ENCODE measurements around the gene ABHD2. TPM values are rescaled to one million over a fixed set of nuclear protein-coding genes. Genes with fewer than 3 reads are reported as not detected.

The ABHD2 gene
- total RNA-seq, 1 donor from 2014 or later, result 32.3 TPM

- peak; percentile 87 for TF ChIP-seq CTCF (IDR thresholded peaks at IDR 0.05; ENCODE audit: unreplicated experiment)
- Mint-ChIP-seq H3K4me3 (ENCODE audit: unreplicated experiment) (no peak overlapping the region), H3K27me3 (ENCODE audit: unreplicated experiment) (no peaks in the 10 kb centered on the region), H3K36me3 (ENCODE audit: low read depth, unreplicated experiment) (peaks cover 6% of the 10 kb centered on the region), H3K4me1 (ENCODE audit: unreplicated experiment) (peaks cover 6% of the 10 kb centered on the region), H3K9me3 (ENCODE audit: unreplicated experiment) (no peaks in the 10 kb centered on the region), H3K27ac (ENCODE audit: unreplicated experiment) (no peak overlapping the region)
- peak; percentile 78 for DNase-seq (ENCODE audit: low spot score)
Observed at GRCh38 chr15:89171136-89172072, 83.1 kb downstream of the ABHD2 start.

GRCh38 chr15:89172921-89173320 lies 84.7 kb downstream of the ABHD2 start:
- no peak for TF ChIP-seq CTCF (IDR thresholded peaks at IDR 0.05; ENCODE audit: unreplicated experiment)
- H3K9me3 Mint-ChIP-seq (ENCODE audit: unreplicated experiment), result no peaks in the 10 kb centered on the region
- H3K4me3 Mint-ChIP-seq (ENCODE audit: unreplicated experiment), result no peak overlapping the region
- no peak for DNase-seq (ENCODE audit: low spot score)
- no peaks in the 10 kb centered on the region for H3K27me3 Mint-ChIP-seq (ENCODE audit: unreplicated experiment)
- no peaks in the 10 kb centered on the region for H3K4me1 Mint-ChIP-seq (ENCODE audit: unreplicated experiment)
- H3K27ac Mint-ChIP-seq (ENCODE audit: unreplicated experiment), result no peak overlapping the region
- H3K36me3 Mint-ChIP-seq (ENCODE audit: low read depth, unreplicated experiment), result peaks cover 9% of the 10 kb centered on the region

- H3K27me3 Mint-ChIP-seq (ENCODE audit: unreplicated experiment), result no peaks in the 10 kb centered on the region
- no peak overlapping the region for H3K4me3 Mint-ChIP-seq (ENCODE audit: unreplicated experiment)
- no peaks in the 10 kb centered on the region for H3K4me1 Mint-ChIP-seq (ENCODE audit: unreplicated experiment)
- H3K36me3 Mint-ChIP-seq (ENCODE audit: low read depth, unreplicated experiment), result peaks cover 9% of the 10 kb centered on the region
- no peaks in the 10 kb centered on the region for H3K9me3 Mint-ChIP-seq (ENCODE audit: unreplicated experiment)
- no peak overlapping the region for H3K27ac Mint-ChIP-seq (ENCODE audit: unreplicated experiment)
- no peak for TF ChIP-seq CTCF (IDR thresholded peaks at IDR 0.05; ENCODE audit: unreplicated experiment)
- no peak for DNase-seq (ENCODE audit: low spot score)
Observed at GRCh38 chr15:89174476-89174875, 86.2 kb downstream of the ABHD2 start.

- Mint-ChIP-seq H3K27ac (ENCODE audit: unreplicated experiment) (no peak overlapping the region), H3K27me3 (ENCODE audit: unreplicated experiment) (no peaks in the 10 kb centered on the region), H3K4me1 (ENCODE audit: unreplicated experiment) (no peaks in the 10 kb centered on the region), H3K9me3 (ENCODE audit: unreplicated experiment) (no peaks in the 10 kb centered on the region), H3K4me3 (ENCODE audit: unreplicated experiment) (no peak overlapping the region), H3K36me3 (ENCODE audit: low read depth, unreplicated experiment) (peaks cover 9% of the 10 kb centered on the region)
- DNase-seq (ENCODE audit: low spot score), result no peak
- TF ChIP-seq CTCF (IDR thresholded peaks at IDR 0.05; ENCODE audit: unreplicated experiment), result no peak
Observed at GRCh38 chr15:89175617-89176191, 87.4 kb downstream of the ABHD2 start.

- Mint-ChIP-seq H3K27me3 (ENCODE audit: unreplicated experiment) (no peaks in the 10 kb centered on the region), H3K4me3 (ENCODE audit: unreplicated experiment) (no peak overlapping the region), H3K4me1 (ENCODE audit: unreplicated experiment) (no peaks in the 10 kb centered on the region), H3K9me3 (ENCODE audit: unreplicated experiment) (no peaks in the 10 kb centered on the region), H3K27ac (ENCODE audit: unreplicated experiment) (no peak overlapping the region), H3K36me3 (ENCODE audit: low read depth, unreplicated experiment) (peaks cover 9% of the 10 kb centered on the region)
- DNase-seq (ENCODE audit: low spot score), result no peak
- no peak for TF ChIP-seq CTCF (IDR thresholded peaks at IDR 0.05; ENCODE audit: unreplicated experiment)
Observed at GRCh38 chr15:89177116-89177515, 88.9 kb downstream of the ABHD2 start.

Data from endothelial cell (in vitro differentiated cells).